Stimulated activated CD8-positive, alpha-beta memory T cell treated with anti-CD3 and anti-CD28 coated beads, Interleukin-15, amount 100 ng/mL, for 1 hour (primary cell): ENCODE data around the gene CIAPIN1.

Experiments used
- DNase-seq: peaks from one replicate; pipeline ENCODE4 v3.0.0-alpha.2; 2020; ENCODE audit warnings: low read depth

Gene CIAPIN1

DNA sequence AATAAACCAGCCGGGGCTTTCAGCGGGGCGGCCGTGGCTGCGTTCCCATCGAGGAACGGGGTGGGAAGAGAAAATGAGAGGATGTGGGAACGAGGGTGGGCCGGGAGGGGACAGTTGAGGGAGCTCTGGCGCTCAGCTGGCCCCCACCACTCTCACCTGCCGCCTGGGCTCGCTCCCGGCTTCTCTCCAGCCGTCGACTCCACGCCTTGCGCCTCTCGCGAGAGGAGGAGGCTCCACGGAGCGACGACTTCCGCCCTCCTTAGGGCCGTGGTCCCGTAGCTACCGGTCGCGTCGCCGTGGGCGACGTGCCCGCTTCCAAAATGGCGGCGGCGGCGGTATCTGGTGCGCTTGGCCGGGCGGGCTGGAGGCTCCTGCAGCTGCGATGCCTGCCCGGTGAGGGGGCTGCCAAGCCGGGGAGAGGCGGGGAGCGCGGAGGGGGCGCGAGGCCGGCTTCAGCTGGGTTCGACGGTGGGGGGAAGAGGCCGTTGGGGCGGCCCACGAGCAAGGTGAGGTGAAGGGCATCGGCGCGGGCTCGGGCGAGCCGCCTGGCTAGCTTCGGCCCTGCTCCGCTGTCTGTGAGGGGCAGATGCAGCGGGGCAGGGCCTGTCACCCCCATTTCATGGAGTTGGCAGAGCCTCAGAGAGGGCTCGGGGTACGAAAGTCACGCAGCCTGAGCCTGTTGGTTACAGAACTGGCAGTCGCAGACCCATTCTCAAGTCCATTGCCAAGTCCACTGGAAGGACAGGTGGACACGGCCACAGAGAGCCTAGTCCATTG lies at the start of gene CIAPIN1, which contains the start of gene COQ9:
TSS of gene CIAPIN1 (minus strand) at position 200 of the 777 bp plus-strand sequence. CDS start 6,457 bp downstream, outside the sequence.
TSS of gene COQ9 (plus strand) at position 294 of the 777 bp plus-strand sequence. CDS start at position 321, 27 bp downstream.
- DNase-seq: peak; percentile 80

DNA sequence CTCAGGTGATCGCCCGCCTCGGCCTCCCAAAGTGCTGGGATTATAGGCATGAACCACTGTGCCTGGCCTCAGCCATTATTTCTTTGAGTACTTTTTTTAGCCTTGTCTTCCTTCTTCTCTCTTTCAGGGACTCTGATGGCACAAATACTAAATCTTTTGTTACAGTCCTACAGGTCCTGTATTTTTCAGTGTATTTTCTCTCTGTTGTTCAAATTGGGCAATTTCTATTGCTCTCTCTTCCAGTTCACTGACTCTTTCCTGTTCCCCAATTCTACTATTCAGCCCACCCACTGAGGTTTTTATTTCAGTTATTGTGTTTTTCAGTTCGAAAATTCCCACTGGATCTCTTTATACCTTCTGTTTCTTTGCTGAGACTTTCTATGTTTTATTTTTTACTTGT lies 46.6 kb upstream of the CIAPIN1 start:
- no peak for DNase-seq

DNA sequence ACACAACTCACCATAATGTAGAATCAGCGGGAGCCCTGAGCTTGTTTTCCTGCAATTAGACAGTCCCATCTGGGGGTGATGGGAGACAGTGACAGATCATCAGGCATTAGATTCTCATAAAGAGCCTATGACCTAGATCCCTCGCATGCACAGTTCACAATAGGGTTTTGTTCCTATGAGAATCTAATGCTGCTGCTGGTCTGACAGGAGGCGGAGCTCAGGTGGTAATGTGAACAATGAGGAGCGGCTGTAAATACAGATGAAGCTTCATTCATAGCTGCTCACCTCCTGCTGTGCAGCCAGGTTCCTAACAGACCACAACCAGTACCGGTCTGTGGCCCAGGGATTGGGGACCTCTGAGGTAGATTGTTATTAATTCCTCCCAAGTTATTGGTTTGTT lies 42.0 kb upstream of the CIAPIN1 start:
- DNase-seq: no peak

DNA sequence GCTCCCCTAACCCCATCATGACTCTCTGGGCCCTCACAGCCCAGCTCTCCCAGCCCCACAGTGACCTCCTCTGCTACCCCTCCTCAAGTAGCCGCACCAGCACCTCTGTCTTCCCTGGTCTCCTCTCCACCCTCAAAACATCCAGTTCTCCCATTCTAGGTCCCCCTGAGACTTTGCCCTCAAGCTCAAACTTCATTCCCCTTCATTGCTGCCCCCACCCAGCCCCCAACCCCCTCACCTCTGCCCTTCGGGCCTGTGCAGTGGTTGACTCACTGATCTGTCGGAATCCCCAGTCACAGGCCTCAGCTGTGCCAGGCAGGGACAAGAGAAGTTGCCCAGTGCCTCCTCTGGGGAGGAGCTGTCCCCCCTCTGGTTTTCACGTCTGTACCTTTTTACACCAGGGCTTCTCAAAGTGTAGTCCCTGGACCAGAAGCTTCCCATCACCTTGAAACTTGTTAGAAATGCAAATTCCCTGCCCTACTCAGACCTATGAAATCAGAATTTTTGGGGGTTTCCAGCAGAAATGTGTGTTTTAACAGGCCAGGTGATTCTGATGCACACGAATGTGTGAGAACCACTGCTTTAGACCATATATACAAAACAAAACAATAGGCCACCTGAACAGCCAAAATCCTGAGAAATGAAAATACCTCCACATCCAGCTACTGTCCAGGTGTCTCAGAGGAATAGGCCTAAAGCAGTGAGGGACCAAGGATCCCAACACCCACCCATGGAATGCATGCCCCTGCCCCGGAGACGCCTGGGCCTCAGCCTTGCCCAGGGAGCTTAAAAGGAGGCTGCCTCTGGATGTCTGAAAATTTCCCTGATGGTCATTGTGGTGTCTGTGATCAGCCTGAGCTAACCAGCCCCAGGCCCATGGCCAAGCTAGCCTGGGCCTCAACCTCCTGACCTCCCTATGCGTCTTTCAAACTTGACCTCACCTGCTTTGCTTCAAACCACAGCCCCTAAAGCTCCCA lies 40.0 kb upstream of the CIAPIN1 start:
- no peak for DNase-seq

DNA sequence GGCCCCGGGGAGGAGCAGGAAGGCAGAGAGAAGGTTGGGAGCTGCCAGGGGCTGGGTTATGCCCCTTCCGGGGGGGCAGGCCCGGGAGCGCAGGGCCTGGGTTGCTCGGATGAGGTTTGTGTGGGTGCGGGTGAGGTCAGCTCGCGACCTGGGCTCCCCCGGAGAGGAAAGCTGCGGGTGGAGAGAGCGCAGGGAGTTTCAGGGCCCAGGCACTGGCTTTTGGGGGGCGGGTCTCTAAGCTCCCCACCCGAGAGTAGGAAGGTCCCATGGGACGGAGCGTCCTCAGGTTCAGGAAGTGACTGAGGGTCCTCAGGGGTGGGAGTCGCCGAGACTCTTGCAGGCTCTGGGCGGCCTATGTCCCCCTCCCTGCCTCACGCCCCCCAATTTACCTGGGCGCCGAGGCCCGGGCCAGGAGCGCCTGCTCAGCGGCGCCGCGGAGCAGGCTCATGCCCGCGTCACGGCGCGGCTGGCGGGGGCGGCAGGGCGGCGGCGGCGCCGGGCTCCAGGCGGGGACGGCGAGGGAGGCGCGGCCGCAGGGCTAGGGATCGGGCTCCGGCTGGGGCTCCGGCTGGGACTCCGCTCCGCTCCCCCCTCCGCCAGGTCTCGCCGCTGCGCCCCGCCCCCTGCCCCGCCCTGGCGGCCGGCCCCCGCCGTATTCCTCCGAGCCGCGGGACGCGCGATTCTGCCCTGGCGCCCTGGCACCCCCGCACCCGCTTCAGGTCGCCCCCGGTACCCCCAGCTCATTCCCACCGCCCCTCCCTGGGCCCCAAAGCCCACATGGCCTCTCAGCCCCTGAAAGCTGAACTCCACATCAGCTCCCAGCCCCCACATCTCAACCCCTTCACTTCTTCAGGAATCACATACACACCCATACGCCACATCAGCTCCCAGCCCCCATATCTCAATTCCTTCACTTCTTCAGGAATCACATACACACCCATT lies 39.0 kb upstream of the CIAPIN1 start, which contains the start of gene DOK4:
TSS of gene DOK4 (minus strand) at position 578 of the 942 bp plus-strand sequence. CDS start 6,986 bp downstream, outside the sequence.
- peak; percentile 58 for DNase-seq

DNA sequence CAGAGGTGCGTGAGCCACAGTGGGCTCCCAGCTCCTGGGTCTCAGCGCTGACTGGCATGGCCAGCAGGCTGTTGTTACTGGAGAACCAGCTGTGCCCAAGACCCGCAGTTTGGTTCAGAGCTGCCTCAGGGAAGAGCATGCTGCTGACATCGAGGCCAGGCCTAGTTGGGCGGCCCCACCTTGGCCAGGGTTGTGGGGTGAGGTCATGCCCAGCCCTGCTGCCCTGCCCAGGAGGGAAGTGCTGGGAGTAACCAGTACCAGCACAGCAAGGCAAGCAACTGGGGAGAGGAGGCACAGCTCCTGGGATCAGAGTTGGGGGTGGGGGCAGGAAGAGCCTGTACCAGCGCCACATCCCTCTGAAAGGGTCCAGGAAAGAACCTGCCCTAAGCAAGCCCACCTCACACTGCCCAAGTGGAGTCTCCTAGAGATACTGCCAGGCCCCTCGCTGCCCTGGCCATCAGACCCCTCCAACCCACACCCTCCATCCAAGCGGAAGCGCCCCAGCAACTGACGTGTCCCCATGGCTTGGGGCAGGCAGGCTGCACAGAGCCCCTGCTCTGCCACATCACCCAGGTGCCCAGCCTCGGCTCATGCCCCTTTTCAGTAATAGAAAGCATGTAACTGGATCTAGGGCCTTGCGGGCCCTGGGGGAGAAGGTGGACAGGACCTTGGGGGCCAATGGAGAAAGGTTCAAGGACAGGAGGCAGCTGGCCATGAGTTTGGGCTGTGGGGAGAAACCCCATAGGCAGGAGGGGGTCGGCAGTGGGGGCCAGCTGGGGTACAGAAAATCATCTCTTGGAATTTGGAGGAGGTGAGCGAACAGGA lies 38.1 kb upstream of the CIAPIN1 start:
- DNase-seq: no peak

DNA sequence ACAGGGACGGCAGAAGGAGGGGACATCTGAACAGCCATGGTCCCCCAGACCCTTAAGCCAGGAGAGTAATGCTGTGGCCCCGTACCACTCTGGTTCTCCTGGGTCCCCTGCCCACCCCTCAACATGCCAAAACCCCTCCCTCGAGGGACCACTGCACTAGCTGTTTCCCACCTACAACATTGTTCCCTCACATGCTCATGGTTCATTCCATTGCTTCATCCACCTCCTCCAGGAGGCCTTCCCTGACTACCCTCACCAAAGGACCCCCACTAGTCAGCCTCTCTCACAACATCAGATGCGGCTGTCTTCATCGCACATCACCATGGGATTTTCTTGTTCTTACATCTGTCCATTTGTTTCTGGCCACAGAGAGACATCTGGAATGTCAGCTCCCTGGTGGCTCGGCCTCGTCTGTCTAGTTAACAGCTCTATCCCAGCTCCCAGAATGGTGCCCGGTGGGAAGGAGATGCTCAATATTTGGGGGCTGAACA lies 37.4 kb upstream of the CIAPIN1 start:
- no peak for DNase-seq

DNA sequence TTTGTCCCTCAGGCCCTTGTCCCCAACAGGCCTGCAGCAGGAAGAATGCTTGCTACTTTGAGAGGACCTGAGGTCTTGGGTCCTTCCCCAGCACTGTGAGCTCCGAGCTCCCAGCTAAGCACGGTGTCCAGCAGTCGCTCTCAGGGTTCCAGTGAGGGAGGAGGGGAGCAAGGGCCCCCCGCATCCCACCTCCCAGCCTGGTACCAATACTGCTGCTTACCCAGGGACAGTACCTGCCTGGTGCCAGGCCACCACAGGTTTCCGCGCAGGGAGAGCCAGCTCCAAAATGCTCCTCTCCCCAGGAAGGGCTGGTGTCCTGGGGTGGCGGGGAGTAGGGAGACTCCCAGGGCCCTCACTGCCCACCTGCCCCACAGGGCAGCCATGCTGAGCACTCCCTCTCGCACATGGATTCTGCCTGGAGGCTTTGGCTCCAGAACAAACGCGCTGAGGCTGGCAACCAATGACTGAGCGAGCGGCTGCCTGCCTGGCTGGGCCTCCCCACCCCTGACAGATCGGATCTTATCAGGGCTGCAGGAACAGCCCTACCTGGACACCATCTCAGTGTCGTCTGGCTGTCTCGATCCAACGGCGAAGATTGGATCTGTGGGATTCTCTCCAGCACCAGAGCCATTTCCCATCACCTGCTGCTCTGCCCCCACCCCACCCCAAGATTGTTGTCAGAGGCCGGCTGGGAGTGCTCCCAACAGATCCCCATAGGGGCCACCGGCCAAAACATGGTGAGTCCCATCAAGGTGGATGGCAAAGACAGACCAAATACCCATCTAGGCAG lies 36.7 kb upstream of the CIAPIN1 start:
- DNase-seq: no peak

DNA sequence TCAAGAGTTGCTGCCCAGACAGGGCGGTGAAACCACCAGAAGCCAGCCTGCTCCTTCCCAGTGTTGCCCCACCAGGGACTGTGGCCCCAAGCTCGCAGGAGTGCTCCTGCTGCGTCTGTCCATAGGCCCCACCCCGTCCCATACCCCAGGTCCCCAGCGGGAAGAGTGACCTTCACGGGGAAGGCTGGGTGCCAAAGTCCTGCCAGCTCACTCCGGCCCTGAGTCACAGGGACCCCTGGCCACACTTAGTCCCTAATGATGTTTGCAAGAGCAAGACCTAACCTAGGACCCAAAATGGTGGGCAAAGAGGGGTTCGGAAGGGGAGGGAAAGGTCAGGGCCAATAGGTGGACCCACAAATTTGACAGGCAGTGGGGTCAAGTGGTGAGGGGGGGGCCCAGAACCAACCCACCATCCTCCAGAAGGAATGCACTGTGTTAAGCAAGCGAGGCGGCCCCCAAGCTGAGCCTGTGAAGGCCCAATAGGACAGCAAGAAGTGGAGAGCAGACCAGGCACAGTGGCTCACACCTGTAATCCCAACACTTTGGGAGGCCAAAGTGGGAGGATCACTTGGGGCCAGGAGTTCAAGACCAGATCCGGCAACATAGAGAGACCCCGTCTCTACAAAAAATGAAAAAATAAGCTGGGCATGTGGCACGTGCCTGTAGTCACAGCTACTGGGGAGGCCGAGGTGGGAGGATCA lies 35.8 kb upstream of the CIAPIN1 start:
- no peak for DNase-seq

DNA sequence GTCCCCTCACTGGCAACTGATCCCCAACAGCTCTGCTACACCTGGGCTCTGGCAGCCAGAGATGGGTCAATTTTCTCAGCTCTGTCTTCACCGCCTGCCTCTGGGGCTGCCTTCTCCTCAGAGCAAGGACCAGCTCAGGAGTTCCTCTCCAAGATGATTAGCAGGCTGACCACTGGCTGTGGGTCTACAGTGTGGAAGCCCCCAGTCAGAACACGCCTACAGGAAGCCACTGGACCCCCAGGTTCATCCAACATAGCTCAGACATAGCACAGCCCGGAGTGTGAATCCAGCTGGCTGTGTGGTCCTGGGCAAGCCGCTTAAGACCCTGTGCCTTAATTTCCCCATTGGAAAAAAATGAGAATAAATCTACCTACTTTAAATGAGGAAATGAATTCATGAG lies 34.2 kb upstream of the CIAPIN1 start:
- no peak for DNase-seq

DNA sequence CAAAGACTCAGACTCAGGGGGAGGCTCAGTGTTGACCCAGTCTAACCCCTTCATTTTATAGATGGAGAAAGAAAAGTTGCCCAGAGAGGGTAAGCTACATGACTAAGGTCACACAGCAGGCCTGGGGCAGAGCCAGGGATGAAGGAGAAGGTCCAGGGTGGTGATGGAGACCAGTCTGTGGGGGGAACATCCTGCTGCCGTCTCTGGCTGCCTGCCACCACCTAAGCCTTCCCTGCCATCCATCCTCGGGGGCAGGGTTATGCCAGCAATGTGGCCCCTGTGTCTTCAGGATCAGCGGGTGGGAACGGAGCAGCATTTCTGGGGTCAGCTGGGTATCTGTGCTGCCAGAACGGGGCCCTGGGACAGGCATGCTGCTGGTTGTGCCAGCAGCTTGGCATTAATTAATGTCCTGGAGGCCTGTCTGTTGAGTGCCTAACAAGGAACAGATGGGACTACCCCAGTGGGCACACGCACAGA lies 33.6 kb upstream of the CIAPIN1 start:
- no peak for DNase-seq

DNA sequence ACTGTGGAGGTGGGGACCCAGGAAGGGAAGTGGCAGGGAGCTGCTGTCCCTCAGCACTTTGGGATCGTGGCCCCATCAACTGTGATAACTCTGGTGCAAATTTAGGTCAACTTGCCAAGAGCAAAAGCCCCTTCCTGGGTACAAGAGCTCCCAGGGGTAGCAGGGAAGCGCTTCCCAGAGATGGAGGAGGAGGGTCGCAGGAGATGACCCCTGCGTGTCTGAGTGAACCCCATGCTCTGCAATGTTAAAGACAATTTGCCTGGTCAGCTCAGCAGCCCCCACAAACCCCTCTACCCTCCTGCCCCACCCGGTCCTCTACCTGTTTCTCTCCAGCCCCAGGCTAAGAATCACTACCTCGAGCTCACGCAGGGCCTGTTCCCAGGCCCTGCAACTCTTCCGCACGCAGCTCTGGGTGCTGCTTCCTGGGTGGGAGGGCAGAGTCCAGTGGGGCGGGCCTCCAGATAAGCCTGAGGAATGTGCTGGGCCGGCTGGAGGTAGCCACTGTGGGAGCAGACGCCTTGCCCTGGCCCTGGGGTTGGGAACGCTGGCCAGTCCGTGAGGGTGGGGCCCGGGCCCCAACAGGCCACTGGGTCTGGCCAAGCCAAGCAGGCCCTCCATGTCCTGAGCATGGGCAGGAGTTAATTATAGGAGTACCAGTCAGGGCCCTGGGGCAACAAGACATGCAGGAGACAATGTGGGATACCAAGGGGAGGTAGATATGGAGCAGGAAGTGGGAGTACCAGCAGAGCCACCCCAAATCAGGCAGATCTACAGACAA lies 33.0 kb upstream of the CIAPIN1 start:
- DNase-seq: no peak

DNA sequence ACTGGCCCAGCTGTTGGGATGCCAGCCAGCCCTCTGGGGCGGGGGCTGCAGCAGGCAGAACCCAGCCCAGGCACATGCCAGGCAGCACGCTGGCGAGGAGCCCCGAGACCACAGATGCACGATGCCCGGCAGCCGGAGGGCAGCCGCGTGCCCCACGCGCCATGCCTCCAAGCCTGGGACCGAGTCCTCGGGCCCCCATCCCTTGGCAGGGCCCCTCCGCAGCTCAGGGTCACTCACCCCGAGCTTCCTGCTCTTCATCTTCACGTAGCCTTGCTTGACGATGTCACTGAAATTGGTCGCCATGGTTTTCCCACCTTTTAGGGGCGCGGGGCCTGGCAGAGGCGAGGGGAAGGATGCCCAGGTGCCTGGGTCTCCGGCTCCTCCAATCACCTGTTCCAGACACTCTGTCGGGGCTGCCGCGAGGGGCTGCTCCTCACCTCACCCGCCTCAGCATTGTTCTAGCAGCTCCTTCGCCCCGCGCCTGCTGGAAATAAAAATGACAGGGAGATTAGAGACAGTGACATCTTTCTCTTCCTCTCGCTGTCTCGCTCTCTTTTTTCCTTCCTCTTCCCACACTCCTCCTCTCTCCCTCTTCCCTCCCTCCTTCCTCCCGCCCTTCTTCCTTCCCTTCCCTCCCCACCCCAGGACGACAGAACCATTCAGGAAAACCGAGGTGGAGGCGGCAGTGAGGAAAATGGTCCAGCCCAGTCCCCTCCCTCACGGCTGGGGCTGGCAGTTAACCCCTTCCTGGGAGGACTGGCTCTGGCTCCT lies 32.2 kb upstream of the CIAPIN1 start:
- no peak for DNase-seq

DNA sequence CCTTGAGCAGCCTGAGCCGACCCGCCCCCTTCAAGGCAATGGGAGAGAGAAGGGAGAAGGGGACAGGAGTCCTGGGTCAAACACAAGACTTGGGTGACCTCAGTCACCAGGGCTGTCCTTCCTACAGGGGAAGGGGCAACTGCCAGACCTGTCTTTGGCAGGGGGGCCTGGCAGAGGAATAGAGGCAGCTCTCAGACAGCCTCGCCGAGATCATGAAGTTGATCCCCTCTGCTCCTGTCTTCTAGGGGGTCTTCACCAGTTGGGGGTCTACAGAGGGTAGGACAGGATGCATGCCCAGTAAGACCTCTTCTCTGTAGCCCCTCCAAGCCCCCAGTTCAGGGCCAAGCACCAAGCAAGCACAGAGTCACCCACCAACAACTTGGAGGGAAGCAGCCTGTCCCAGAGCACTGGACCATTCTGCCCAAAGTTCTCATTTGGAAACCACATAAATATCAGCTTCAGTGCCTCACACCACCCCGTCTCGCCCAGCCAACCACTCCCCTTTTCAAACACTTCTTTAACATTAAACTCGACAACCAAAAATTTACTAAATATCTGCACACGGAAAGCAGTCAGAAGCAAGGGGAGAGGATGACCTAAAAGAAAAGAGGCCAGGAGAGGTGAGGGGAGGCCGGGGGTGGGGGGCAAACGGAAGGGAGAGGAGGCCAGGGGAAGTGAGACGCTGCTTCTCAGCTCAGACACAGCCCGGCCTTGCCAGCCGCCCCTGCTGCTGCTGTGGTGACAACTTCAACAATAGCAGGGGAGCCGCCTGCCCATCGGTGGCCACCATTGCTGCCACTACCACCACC lies 31.4 kb upstream of the CIAPIN1 start:
- no peak for DNase-seq

DNA sequence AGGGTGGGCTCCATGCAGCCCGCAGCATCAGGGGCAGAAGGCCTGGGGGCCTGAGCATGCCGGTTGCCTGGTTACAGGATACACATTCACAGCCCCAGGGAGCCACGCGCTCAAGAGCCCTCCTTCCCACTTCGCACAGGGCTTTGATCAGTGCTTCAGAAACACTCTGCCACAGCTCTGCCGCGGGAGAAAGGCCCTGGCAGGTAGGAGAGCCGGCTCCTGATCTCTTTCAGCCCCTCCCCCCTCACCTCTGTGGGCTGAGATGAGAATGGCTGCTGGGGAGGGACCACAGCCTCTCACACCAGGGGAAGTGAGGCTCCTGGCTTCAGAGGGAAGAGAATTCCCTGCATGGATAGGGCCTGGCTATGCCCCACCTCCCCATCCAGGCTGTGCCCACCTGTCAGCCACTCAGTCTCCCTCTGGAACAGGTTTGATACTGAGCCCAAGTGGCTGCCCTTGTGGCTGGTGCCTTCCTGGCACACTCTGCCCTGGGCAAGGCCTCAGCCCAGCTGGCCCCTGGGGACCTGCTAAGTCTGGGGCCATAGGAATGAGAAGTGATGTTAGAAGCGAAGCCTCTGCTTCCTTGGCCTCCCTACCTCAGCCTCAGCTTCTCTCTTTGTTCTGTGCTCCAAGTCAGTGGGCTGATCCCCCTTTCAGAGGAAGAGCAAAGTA lies 30.5 kb upstream of the CIAPIN1 start:
- no peak for DNase-seq
